Endothelial cell of umbilical vein (primary cell): ENCODE data around the gene HK3. TPM values are rescaled to one million over a fixed set of nuclear protein-coding genes. Genes with fewer than 3 reads are reported as not detected.

ENCODE experiments used
- BruUV-seq: library from RNA; stranded (reverse); fragments of 400-500 nt; replicated peaks from 2 replicates; lab custom pipeline; 2021; lab: Mats Ljungman, UMichigan
- CTCF ChIA-PET: fragments of 300-600, 350-600 bp; sonication (Branson Sonifier 250); formaldehyde crosslinking; loops from one replicate; lab custom pipeline; 2021; ENCODE audit warnings: antibody characterized with exemption, inconsistent platforms; lab: Charles Lee
- POLR2A ChIA-PET: fragments of 300-600, 350-600 bp; sonication (Branson Sonifier 250); formaldehyde crosslinking; loops from one replicate; lab custom pipeline; 2021; ENCODE audit warnings: antibody characterized with exemption, inconsistent platforms; lab: Charles Lee
- DNase-seq: peaks from one replicate; pipeline ENCODE4 v3.0.0-alpha.2; 2011; ENCODE audit warnings: low read depth, low spot score
- FAIRE-seq: peaks from 2 replicates; lab custom pipeline; 2011; peaks lifted over from hg19 to GRCh38; lab: Jason Lieb, UNC
- H2AFZ ChIP-seq: 2 replicates; pipeline ENCODE4 v1.6.0; 2012; ENCODE audit warnings: low read depth, low read length, control low read depth, inconsistent platforms
- H3K27ac ChIP-seq: 2 replicates; pipeline ENCODE4 v1.5.1; 2011; ENCODE audit warnings: low read depth, mild to moderate bottlenecking, control low read depth, low read length, moderate library complexity; ENCODE audit not compliant: insufficient read depth
- H3K27me3 ChIP-seq, 2 experiments: 2 replicates each; pipeline versions ENCODE4 v1.6.0 to v1.6.1; 2011; ENCODE audit warnings: low read length in 2 of 2, mixed read lengths in 1 of 2; ENCODE audit not compliant: control insufficient read depth in 2 of 2, insufficient read depth in 2 of 2
- H3K36me3 ChIP-seq, 2 experiments: 2 replicates in 1 of 2; 3 replicates in 1 of 2; pipeline ENCODE4 v1.5.1; 2011; ENCODE audit warnings: low read length in 2 of 2, mild to moderate bottlenecking in 1 of 2, moderate library complexity in 1 of 2; ENCODE audit not compliant: control insufficient read depth in 2 of 2, insufficient read depth in 2 of 2; ENCODE audit errors: extremely low read depth in 1 of 2
- H3K4me1 ChIP-seq: 3 replicates; pipeline ENCODE4 v1.5.1; 2011; ENCODE audit warnings: mild to moderate bottlenecking, low read length; ENCODE audit not compliant: control insufficient read depth, insufficient read depth; ENCODE audit errors: extremely low read depth
- H3K4me2 ChIP-seq: 2 replicates; pipeline ENCODE4 v1.6.1; 2011; ENCODE audit warnings: low read length, control low read depth, mixed read lengths; ENCODE audit not compliant: insufficient read depth
- H3K4me3 ChIP-seq, 3 experiments: fragments of 200-600 bp in 1 of 3; sonication (generic), shearing (Covaris generic) in 1 of 3; replicated peaks in 1 of 3; 2 replicates each; pipeline ENCODE4 v1.5.1; 2011 to 2016; ENCODE audit warnings: control low read depth in 3 of 3, low read length in 3 of 3, mild to moderate bottlenecking in 2 of 3, inconsistent platforms in 1 of 3, low read depth in 1 of 3, moderate library complexity in 1 of 3; ENCODE audit not compliant: insufficient read depth in 1 of 3
- H3K79me2 ChIP-seq: 2 replicates; pipeline ENCODE4 v1.6.0; 2012; ENCODE audit warnings: low read length, inconsistent platforms; ENCODE audit not compliant: control insufficient read depth, insufficient read depth
- H3K9ac ChIP-seq: replicated peaks from 2 replicates; pipeline ENCODE3; 2011; ENCODE audit warnings: low read length, control low read depth; ENCODE audit not compliant: insufficient read depth; ENCODE audit errors: extremely low read depth
- H3K9me1 ChIP-seq: replicated peaks from 3 replicates; pipeline ENCODE4 v1.6.0; 2011; ENCODE audit warnings: mild to moderate bottlenecking, low read length; ENCODE audit not compliant: control insufficient read depth, insufficient read depth; ENCODE audit errors: extremely low read depth
- H3K9me3 ChIP-seq: replicated peaks from 2 replicates; pipeline ENCODE4 v1.5.1; 2012; ENCODE audit warnings: low read length, inconsistent platforms; ENCODE audit not compliant: control insufficient read depth, insufficient read depth
- H4K20me1 ChIP-seq: replicated peaks from 2 replicates; pipeline ENCODE3; 2011; ENCODE audit warnings: mild to moderate bottlenecking, low read length; ENCODE audit not compliant: control insufficient read depth, insufficient read depth; ENCODE audit errors: extremely low read depth
- EZH2 ChIP-seq: IDR thresholded peaks from 2 replicates; pipeline ENCODE4 v1.6.1; 2012; ENCODE audit warnings: borderline replicate concordance, low read depth, mild to moderate bottlenecking, moderate library complexity, low read length, inconsistent platforms; ENCODE audit not compliant: severe bottlenecking
- FOS ChIP-seq: IDR thresholded peaks from 2 replicates; pipeline ENCODE4 v1.6.1; 2011; ENCODE audit warnings: mild to moderate bottlenecking, low read length, moderate library complexity, borderline replicate concordance; ENCODE audit not compliant: insufficient read depth
- GATA2 ChIP-seq: IDR thresholded peaks from 2 replicates; pipeline ENCODE4 v1.7.0; 2011; ENCODE audit warnings: low read depth, mild to moderate bottlenecking, moderate library complexity, mixed read lengths, low read length; ENCODE audit not compliant: insufficient read length, insufficient read depth
- JUN ChIP-seq: IDR thresholded peaks from 2 replicates; pipeline ENCODE4 v1.6.1; 2011; ENCODE audit warnings: borderline replicate concordance, low read depth; ENCODE audit not compliant: insufficient read length, insufficient read depth
- MYC ChIP-seq: IDR thresholded peaks from one replicate; pipeline ENCODE4 v1.6.1; 2011; ENCODE audit warnings: mild to moderate bottlenecking, low read depth, low read length
- POLR2A ChIP-seq: IDR thresholded peaks from 2 replicates; pipeline ENCODE4 v1.6.1; 2012; ENCODE audit warnings: low read depth, mild to moderate bottlenecking, control low read depth, low read length
- POLR2AphosphoS5 ChIP-seq: IDR thresholded peaks from 2 replicates; pipeline ENCODE4 v1.6.1; 2012; ENCODE audit warnings: low read depth, mild to moderate bottlenecking, control low read depth, low read length, moderate library complexity; ENCODE audit not compliant: insufficient read depth
- dilution Hi-C: fragments of 300-500 bp; cut with MboI; formaldehyde crosslinking; loops from one replicate; pipeline ENCODE4 v1.15.0; 2019; ENCODE audit warnings: low sequenced_read_pairs; ENCODE audit not compliant: extremely low pct_ligation_motif_present
- intact Hi-C: fragments of 100-400 bp; cut with micrococcal nuclease; formaldehyde crosslinking; loops from one replicate; pipeline ENCODE4 v1.10.0; 2022
- polyA plus RNA-seq, 4 experiments: library from polyadenylated mRNA; depleted of rRNA in 3 of 4; stranded (reverse) in 3 of 4; unstranded in 1 of 4; fragments of >200 nt; gene quantifications; 2 replicates each; pipeline versions ENCODE4 v1.2.1 to v1.2.3, GENCODE V29; 2011 to 2012; ENCODE audit warnings: missing spikeins in 1 of 4
- total RNA-seq: library from RNA; stranded (reverse); gene quantifications from 2 replicates; pipeline ENCODE4 v1.2.3, GENCODE V29; 2021
- TF ChIP-seq, protein P1 (sequence below): IDR thresholded peaks from 2 replicates; pipeline ENCODE4 v1.6.1; 2011; ENCODE audit not compliant: insufficient read depth, insufficient read length
- TF ChIP-seq, protein P2 (sequence below), 2 donors: IDR thresholded peaks; 1 replicate in 1 of 2; 2 replicates in 1 of 2; pipeline ENCODE4 v1.5.1; 2011; ENCODE audit warnings: low read length in 2 of 2, mild to moderate bottlenecking in 2 of 2, moderate library complexity in 2 of 2, control low read depth in 1 of 2, inconsistent platforms in 1 of 2, low read depth in 1 of 2; ENCODE audit not compliant: insufficient read depth in 1 of 2; ENCODE audit errors: extremely low read depth in 1 of 2

Gene HK3
- total and polyA plus RNA-seq, 2 donors (not counting 3 experiments of a cell fraction or from before 2014, with no cell fraction given) = not detected

DNA sequence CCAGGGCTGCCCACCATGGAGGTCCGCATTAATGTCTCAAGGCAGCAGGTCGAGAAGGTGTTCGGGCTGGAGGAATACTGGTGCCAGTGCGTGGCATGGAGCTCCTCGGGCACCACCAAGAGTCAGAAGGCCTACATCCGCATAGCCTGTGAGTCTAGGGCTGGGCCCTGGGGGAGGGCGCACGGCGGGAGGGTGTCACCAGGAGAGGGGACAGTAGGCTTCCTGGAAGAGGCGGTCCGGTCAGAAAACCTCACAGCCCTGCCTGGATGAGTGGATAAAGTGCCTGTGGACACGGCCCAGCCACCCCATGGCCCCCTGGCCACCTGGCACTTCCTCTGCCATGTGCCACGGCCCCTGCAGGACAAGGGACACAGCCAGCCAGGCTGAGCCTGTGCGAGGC lies 31.0 kb downstream of the HK3 start:
- H4K20me1 ChIP-seq = no peaks in the 10 kb centered on the region
- H3K4me2 ChIP-seq = no peak overlapping the region
- dilution Hi-C loops (no loop called here), intact Hi-C loops (no loop called here)
- H3K9me1 ChIP-seq = no peaks in the 10 kb centered on the region
- ChIA-PET POLR2A (no interaction called here), CTCF (no interaction called here)
- H3K4me3 ChIP-seq = no peak overlapping the region
- TF ChIP-seq FOS (no peak), POLR2AphosphoS5 (no peak), JUN (no peak), POLR2A (no peak), GATA2 (no peak), EZH2 (no peak), MYC (no peak)
- TF ChIP-seq, protein P1, sequence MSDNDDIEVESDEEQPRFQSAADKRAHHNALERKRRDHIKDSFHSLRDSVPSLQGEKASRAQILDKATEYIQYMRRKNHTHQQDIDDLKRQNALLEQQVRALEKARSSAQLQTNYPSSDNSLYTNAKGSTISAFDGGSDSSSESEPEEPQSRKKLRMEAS = no peak
- TF ChIP-seq, protein P2, sequence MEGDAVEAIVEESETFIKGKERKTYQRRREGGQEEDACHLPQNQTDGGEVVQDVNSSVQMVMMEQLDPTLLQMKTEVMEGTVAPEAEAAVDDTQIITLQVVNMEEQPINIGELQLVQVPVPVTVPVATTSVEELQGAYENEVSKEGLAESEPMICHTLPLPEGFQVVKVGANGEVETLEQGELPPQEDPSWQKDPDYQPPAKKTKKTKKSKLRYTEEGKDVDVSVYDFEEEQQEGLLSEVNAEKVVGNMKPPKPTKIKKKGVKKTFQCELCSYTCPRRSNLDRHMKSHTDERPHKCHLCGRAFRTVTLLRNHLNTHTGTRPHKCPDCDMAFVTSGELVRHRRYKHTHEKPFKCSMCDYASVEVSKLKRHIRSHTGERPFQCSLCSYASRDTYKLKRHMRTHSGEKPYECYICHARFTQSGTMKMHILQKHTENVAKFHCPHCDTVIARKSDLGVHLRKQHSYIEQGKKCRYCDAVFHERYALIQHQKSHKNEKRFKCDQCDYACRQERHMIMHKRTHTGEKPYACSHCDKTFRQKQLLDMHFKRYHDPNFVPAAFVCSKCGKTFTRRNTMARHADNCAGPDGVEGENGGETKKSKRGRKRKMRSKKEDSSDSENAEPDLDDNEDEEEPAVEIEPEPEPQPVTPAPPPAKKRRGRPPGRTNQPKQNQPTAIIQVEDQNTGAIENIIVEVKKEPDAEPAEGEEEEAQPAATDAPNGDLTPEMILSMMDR (IDR thresholded peaks at IDR 0.05; ENCODE audit: extremely low read depth in 1 of 2, insufficient read depth in 1 of 2, low read depth in 1 of 2, low read length in 2 of 2) = no peak
- no peak overlapping the region for H2AFZ ChIP-seq
- H3K9ac ChIP-seq = no peak overlapping the region
- H3K9me3 ChIP-seq = no peaks in the 10 kb centered on the region
- H3K79me2 ChIP-seq = no peaks in the 10 kb centered on the region
- H3K27me3 ChIP-seq = peaks cover 5 to 11% of the 10 kb centered on the region in 2 experiments
- H3K4me1 ChIP-seq = no peaks in the 10 kb centered on the region
- H3K36me3 ChIP-seq = no peaks in the 10 kb centered on the region
- no peak overlapping the region for H3K27ac ChIP-seq
- no peak for FAIRE-seq
- no peak for DNase-seq
- no TSS peak for BruUV-seq
